A673 (cell line): ENCODE data around the gene SOCS3.

ENCODE experiments used
- CTCF ChIP-seq: fragments of 300-800, 200-600 bp; sonication (generic); conservative IDR thresholded peaks from 2 replicates; pipeline ENCODE4 v1.5.1; 2017; ENCODE audit warnings: low read depth, mild to moderate bottlenecking, antibody characterized with exemption, low read length, moderate library complexity, mixed read lengths
- EZH2 ChIP-seq: fragments of 200-600 bp; sonication (generic); IDR thresholded peaks from 2 replicates; pipeline ENCODE4 v1.6.1; 2017; ENCODE audit warnings: borderline replicate concordance, low read depth, mild to moderate bottlenecking, mixed read lengths, antibody characterized with exemption, low read length; ENCODE audit not compliant: poor library complexity, severe bottlenecking

GRCh38 chr17:78318407-78318806 is 41.5 kb downstream of the SOCS3 start:
- TF ChIP-seq CTCF (no peak), EZH2 (no peak)
